ENCODE data around the gene FAM163A. TPM values are rescaled to one million over a fixed set of nuclear protein-coding genes. Genes with fewer than 3 reads are reported as not detected.
"Not testable (repeated sequence)": the region's sequence is repeated elsewhere in the genome, so short reads cannot be mapped to it uniquely, and the experiment has no call there.

The FAM163A gene
- polyA plus RNA-seq, 3 donors = not detected

DNA sequence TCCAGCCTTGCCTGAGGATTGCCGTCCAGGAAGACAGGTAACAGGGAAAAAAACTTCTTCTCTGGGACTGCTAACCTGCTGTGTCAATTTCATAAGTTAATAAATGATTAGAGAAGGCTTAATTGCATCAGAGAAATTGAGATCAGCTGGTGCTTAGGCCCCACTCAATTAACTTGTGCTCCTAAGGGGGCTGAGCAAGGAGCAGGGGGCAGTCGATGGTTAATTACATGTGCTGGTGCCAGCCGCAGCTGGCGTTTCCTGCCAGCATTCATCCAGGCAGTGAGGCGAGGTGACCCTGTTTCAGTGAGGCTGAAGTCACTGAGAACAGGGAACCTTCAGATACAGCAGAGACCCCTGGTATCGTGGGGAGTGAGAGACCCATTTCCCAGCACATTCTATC, 60.0 kb downstream of the FAM163A start:
- Histone ChIP-seq H3K27me3 (ENCODE audit: control insufficient read depth in 2 of 2, insufficient read depth in 2 of 2, low read length in 2 of 2) (no peaks in the 10 kb centered on the region), H3K79me2 (ENCODE audit: insufficient read depth, low read length) (no peaks in the 10 kb centered on the region), H2AFZ (ENCODE audit: insufficient read depth, low read depth, low read length, poor library complexity, severe bottlenecking) (no peak overlapping the region), H3K9ac (ENCODE audit: insufficient read depth, low read length, poor library complexity, severe bottlenecking) (no peak overlapping the region), H3K4me2 (replicated peaks; ENCODE audit: extremely low read depth, low read length, poor library complexity, severe bottlenecking) (no peak overlapping the region), H3K9me3 (replicated peaks in 1 of 2; ENCODE audit: control insufficient read depth in 1 of 2, insufficient read depth in 1 of 2, low read length in 2 of 2) (no peaks in the 10 kb centered on the region), H4K20me1 (ENCODE audit: insufficient read depth, low read length) (no peaks in the 10 kb centered on the region), H3K4me1 (ENCODE audit: control insufficient read depth in 1 of 2, insufficient read depth in 2 of 2, low read length in 2 of 2) (no peaks in the 10 kb centered on the region), H3K4me3 (replicated peaks in 1 of 3; ENCODE audit: low read depth in 2 of 3, low read length in 3 of 3) (no peak overlapping the region), H3K27ac (ENCODE audit: low read depth in 1 of 2, low read length in 2 of 2) (no peak overlapping the region), H3K36me3 (replicated peaks in 1 of 2; ENCODE audit: control insufficient read depth in 1 of 2, insufficient read depth in 2 of 2, low read length in 2 of 2) (no peaks in the 10 kb centered on the region)
- Mint-ChIP-seq H3K4me3 (no peak overlapping the region), H3K27ac (no peak overlapping the region), H3K36me3 (no peaks in the 10 kb centered on the region), H3K9me3 (no peaks in the 10 kb centered on the region), H3K27me3 (ENCODE audit: low read depth in 3 of 3) (peaks cover 1 to 3% (median 2%) of the 10 kb centered on the region in 3 donors), H3K4me1 (no peaks in the 10 kb centered on the region)
- intact Hi-C loops (cut with micrococcal nuclease) = no loop called here
- DNase-seq = no peak
- WGBS (ENCODE audit: insufficient coverage) = 66% methylated on average over 3 of the region's 6 CpGs
- TF ChIP-seq, protein P1, sequence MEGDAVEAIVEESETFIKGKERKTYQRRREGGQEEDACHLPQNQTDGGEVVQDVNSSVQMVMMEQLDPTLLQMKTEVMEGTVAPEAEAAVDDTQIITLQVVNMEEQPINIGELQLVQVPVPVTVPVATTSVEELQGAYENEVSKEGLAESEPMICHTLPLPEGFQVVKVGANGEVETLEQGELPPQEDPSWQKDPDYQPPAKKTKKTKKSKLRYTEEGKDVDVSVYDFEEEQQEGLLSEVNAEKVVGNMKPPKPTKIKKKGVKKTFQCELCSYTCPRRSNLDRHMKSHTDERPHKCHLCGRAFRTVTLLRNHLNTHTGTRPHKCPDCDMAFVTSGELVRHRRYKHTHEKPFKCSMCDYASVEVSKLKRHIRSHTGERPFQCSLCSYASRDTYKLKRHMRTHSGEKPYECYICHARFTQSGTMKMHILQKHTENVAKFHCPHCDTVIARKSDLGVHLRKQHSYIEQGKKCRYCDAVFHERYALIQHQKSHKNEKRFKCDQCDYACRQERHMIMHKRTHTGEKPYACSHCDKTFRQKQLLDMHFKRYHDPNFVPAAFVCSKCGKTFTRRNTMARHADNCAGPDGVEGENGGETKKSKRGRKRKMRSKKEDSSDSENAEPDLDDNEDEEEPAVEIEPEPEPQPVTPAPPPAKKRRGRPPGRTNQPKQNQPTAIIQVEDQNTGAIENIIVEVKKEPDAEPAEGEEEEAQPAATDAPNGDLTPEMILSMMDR (IDR thresholded peaks at IDR 0.05) = no peak

DNA sequence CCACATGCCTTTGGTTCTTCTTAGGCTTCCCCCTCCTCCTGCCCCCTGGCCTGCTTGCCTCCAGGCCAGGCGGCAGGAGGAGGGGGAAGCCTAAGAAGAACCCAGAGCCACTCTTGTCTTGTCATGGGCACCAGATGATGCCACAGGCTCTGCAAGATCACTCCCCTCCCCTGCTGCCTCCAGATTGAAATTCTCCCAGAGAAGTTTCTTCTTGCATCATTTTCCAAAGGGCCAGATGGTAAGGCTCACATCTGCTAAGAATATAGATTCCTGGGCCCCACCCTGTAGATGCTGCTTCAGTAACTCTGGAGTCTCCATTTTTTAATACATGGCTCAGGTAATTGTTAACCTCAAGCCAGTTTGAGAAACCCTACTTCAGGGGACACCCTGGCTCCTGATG, 60.8 kb downstream of the FAM163A start:
- no peaks in the 10 kb centered on the region for H3K4me1 Mint-ChIP-seq
- H3K79me2 ChIP-seq (ENCODE audit: insufficient read depth, low read length) = no peaks in the 10 kb centered on the region
- TF ChIP-seq, protein P1 (IDR thresholded peaks at IDR 0.05) = no peak
- no peaks in the 10 kb centered on the region for H3K9me3 Mint-ChIP-seq
- H3K36me3 Mint-ChIP-seq = no peaks in the 10 kb centered on the region
- intact Hi-C loops (cut with micrococcal nuclease) = no loop called here
- H3K9me3 ChIP-seq (replicated peaks in 1 of 2; ENCODE audit: control insufficient read depth in 1 of 2, insufficient read depth in 1 of 2, low read length in 2 of 2) = no peaks in the 10 kb centered on the region
- no peak overlapping the region for H3K27ac Mint-ChIP-seq
- peaks cover 1 to 3% (median 2%) of the 10 kb centered on the region in 3 donors for H3K27me3 Mint-ChIP-seq (ENCODE audit: low read depth in 3 of 3)
- H4K20me1 ChIP-seq (ENCODE audit: insufficient read depth, low read length) = no peaks in the 10 kb centered on the region
- no peaks in the 10 kb centered on the region for H3K27me3 ChIP-seq (ENCODE audit: control insufficient read depth in 2 of 2, insufficient read depth in 2 of 2, low read length in 2 of 2)
- no peak overlapping the region for H3K27ac ChIP-seq (ENCODE audit: low read depth in 1 of 2, low read length in 2 of 2)
- H3K4me3 ChIP-seq (replicated peaks in 1 of 3; ENCODE audit: low read depth in 2 of 3, low read length in 3 of 3) = no peak overlapping the region
- no peaks in the 10 kb centered on the region for H3K4me1 ChIP-seq (ENCODE audit: control insufficient read depth in 1 of 2, insufficient read depth in 2 of 2, low read length in 2 of 2)
- WGBS (ENCODE audit: insufficient coverage) = 100% methylated on average over 1 of the region's 1 CpG
- no peak overlapping the region for H2AFZ ChIP-seq (ENCODE audit: insufficient read depth, low read depth, low read length, poor library complexity, severe bottlenecking)
- H3K4me3 Mint-ChIP-seq = no peak overlapping the region
- DNase-seq = no peak
- no peak overlapping the region for H3K4me2 ChIP-seq (replicated peaks; ENCODE audit: extremely low read depth, low read length, poor library complexity, severe bottlenecking)
- no peaks in the 10 kb centered on the region for H3K36me3 ChIP-seq (replicated peaks in 1 of 2; ENCODE audit: control insufficient read depth in 1 of 2, insufficient read depth in 2 of 2, low read length in 2 of 2)
- H3K9ac ChIP-seq (ENCODE audit: insufficient read depth, low read length, poor library complexity, severe bottlenecking) = no peak overlapping the region

DNA sequence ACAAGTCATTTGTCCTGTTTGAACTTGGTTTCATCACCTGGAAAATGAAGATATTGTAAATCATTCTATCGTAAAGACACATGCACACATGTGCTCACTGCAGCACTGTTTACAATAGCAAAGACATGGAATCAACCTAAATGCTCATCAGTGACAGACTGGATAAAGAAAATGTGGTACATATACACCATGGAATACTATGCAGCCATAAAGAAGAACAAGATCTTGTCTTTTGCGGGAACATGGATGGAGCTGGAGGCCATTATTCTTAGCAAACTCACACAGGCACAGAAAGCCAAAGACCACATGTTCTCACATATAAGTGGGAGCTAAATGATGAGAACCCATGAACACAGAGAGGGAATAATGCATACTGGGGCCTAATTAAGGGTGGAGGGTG, 61.3 kb downstream of the FAM163A start:
- not testable (repeated sequence) for H3K27me3 Mint-ChIP-seq (ENCODE audit: low read depth in 3 of 3)

More for the DNA sequence above, 61.3 kb downstream of the FAM163A start:
- H3K4me1 Mint-ChIP-seq; H3K9ac ChIP-seq (ENCODE audit: insufficient read depth, low read length, poor library complexity, severe bottlenecking); H3K4me3 ChIP-seq (replicated peaks in 1 of 3; ENCODE audit: low read depth in 2 of 3, low read length in 3 of 3); H3K9me3 Mint-ChIP-seq; H3K36me3 Mint-ChIP-seq; H3K27me3 ChIP-seq (ENCODE audit: control insufficient read depth in 2 of 2, insufficient read depth in 2 of 2, low read length in 2 of 2); H3K36me3 ChIP-seq (replicated peaks in 1 of 2; ENCODE audit: control insufficient read depth in 1 of 2, insufficient read depth in 2 of 2, low read length in 2 of 2); H3K4me1 ChIP-seq (ENCODE audit: control insufficient read depth in 1 of 2, insufficient read depth in 2 of 2, low read length in 2 of 2); DNase-seq; H3K27ac Mint-ChIP-seq; H3K4me3 Mint-ChIP-seq; H3K79me2 ChIP-seq (ENCODE audit: insufficient read depth, low read length); H3K27ac ChIP-seq (ENCODE audit: low read depth in 1 of 2, low read length in 2 of 2); H2AFZ ChIP-seq (ENCODE audit: insufficient read depth, low read depth, low read length, poor library complexity, severe bottlenecking); H3K9me3 ChIP-seq (replicated peaks in 1 of 2; ENCODE audit: control insufficient read depth in 1 of 2, insufficient read depth in 1 of 2, low read length in 2 of 2); intact Hi-C loops (cut with micrococcal nuclease); H4K20me1 ChIP-seq (ENCODE audit: insufficient read depth, low read length); H3K4me2 ChIP-seq (replicated peaks; ENCODE audit: extremely low read depth, low read length, poor library complexity, severe bottlenecking): not testable (repeated sequence)
- no CpG with 5 or more reads among the region's 2 CpGs for WGBS (ENCODE audit: insufficient coverage)
